GM23248 (cell line): ENCODE measurements around the gene PACSIN1.

Source experiments
- EZH2 ChIP-seq: fragments of 200-600 bp; sonication (generic); IDR thresholded peaks from 2 replicates; pipeline ENCODE4 v1.6.1; 2018; ENCODE audit warnings: antibody characterized with exemption, mild to moderate bottlenecking; ENCODE audit not compliant: insufficient read depth, poor library complexity, severe bottlenecking
- EZH2phosphoT487 ChIP-seq: fragments of 200-600 bp; sonication (generic); IDR thresholded peaks from 2 replicates; pipeline ENCODE4 v1.6.1; 2018; ENCODE audit warnings: antibody characterized with exemption, moderate library complexity, mild to moderate bottlenecking, low read depth; ENCODE audit not compliant: insufficient read depth

DNA sequence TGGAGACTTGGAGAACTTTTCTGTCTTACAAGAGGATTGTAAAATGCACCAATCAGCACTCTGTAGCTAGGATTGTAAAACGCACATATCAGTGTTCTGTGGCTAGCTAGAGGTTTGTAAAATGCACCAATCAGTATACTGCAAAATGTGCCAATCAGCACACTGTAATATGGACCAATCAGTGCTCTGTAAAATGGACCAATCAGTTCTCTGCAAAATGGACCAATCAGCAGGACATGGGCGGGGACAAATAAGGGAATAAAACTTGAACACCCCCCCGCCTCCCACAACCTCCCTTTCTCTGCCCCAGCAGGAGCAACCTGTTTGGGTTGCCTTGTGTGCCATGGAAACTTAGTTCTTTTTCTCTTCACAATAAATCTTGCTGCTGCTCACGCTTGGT, 27.2 kb upstream of the PACSIN1 start:
- TF ChIP-seq EZH2 = no peak
- TF ChIP-seq EZH2phosphoT487 = no peak
